Measurements from ENCODE around the gene USP40.
"Not testable (repeated sequence)": the region's sequence is repeated elsewhere in the genome, so short reads cannot be mapped to it uniquely, and the experiment has no call there.

The USP40 gene

DNA sequence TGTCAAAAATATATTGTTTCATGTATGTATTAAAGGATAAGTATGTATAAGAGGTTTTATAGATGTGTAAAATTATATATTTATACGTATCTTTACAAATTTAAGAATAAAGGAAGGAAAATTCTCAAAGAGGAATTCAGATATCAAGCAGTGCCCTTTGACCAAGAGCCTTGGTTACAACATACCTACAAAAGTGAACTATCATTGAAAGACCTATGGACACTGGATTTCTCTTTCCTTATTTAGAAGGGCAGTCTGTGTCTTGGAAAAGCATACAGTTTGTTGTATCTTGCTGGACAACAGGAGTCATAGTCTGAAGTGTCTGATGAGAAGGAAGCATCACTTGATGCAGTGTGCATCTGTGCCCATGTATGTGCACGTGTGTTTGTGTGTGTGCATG lies 21.8 kb upstream of the USP40 start:
- TF ChIP-seq EZH2 (IDR thresholded peaks at IDR 0.05; ENCODE audit: borderline replicate concordance, low read depth, low read length, severe bottlenecking) = no peak
- TF ChIP-seq, protein P1, sequence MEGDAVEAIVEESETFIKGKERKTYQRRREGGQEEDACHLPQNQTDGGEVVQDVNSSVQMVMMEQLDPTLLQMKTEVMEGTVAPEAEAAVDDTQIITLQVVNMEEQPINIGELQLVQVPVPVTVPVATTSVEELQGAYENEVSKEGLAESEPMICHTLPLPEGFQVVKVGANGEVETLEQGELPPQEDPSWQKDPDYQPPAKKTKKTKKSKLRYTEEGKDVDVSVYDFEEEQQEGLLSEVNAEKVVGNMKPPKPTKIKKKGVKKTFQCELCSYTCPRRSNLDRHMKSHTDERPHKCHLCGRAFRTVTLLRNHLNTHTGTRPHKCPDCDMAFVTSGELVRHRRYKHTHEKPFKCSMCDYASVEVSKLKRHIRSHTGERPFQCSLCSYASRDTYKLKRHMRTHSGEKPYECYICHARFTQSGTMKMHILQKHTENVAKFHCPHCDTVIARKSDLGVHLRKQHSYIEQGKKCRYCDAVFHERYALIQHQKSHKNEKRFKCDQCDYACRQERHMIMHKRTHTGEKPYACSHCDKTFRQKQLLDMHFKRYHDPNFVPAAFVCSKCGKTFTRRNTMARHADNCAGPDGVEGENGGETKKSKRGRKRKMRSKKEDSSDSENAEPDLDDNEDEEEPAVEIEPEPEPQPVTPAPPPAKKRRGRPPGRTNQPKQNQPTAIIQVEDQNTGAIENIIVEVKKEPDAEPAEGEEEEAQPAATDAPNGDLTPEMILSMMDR (IDR thresholded peaks at IDR 0.05; ENCODE audit: borderline replicate concordance, extremely low read depth, low read length, poor library complexity, severe bottlenecking) = no peak
- ATAC-seq (ENCODE audit: insufficient read depth, low read depth) = no peak
- H2AFZ ChIP-seq (ENCODE audit: low read depth, low read length) = no peak overlapping the region

DNA sequence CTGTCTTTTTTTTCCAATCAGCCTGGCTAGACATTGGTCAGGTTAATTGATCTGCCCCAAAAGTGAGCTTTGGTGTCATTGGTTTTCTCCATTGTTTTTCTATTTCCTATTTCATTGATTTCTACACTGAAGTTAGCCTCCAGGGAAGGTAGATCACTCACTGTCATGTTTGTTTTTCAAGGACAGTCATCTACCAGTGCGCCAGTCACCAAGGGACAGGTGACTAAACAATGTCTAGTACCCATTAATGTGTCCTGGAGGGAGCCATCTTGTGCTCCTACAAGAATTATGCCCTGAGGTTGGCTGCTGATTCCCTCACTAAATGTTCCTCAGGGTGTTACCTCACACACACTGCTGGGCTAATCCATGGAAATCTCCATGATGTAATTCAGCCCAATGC lies 17.6 kb upstream of the USP40 start:
- H2AFZ ChIP-seq (ENCODE audit: low read depth, low read length) = no peak overlapping the region

More for the DNA sequence above, 21.8 kb upstream of the USP40 start:
- no peak overlapping the region for H3K27ac ChIP-seq (ENCODE audit: low read length)
- H3K79me2 ChIP-seq (ENCODE audit: insufficient read depth, low read length) = no peaks in the 10 kb centered on the region
- no peaks in the 10 kb centered on the region for H3K36me3 ChIP-seq (ENCODE audit: insufficient read depth, low read length)
- DNase-seq = no peak
- H3K4me2 ChIP-seq (ENCODE audit: insufficient read depth, low read length) = no peak overlapping the region
- H3K27me3 ChIP-seq (ENCODE audit: insufficient read depth, low read length, poor library complexity) = peaks cover 2% of the 10 kb centered on the region
- H3K4me3 ChIP-seq (ENCODE audit: low read depth in 1 of 2, low read length in 2 of 2) = no peak overlapping the region
- no peak overlapping the region for H3K9ac ChIP-seq (ENCODE audit: low read depth, low read length)
- H3K4me1 ChIP-seq (ENCODE audit: insufficient read depth, low read length) = no peaks in the 10 kb centered on the region
- no peaks in the 10 kb centered on the region for H3K9me3 ChIP-seq (ENCODE audit: insufficient read depth, low read length, severe bottlenecking)
- H4K20me1 ChIP-seq (ENCODE audit: insufficient read depth, low read length) = no peaks in the 10 kb centered on the region

DNA sequence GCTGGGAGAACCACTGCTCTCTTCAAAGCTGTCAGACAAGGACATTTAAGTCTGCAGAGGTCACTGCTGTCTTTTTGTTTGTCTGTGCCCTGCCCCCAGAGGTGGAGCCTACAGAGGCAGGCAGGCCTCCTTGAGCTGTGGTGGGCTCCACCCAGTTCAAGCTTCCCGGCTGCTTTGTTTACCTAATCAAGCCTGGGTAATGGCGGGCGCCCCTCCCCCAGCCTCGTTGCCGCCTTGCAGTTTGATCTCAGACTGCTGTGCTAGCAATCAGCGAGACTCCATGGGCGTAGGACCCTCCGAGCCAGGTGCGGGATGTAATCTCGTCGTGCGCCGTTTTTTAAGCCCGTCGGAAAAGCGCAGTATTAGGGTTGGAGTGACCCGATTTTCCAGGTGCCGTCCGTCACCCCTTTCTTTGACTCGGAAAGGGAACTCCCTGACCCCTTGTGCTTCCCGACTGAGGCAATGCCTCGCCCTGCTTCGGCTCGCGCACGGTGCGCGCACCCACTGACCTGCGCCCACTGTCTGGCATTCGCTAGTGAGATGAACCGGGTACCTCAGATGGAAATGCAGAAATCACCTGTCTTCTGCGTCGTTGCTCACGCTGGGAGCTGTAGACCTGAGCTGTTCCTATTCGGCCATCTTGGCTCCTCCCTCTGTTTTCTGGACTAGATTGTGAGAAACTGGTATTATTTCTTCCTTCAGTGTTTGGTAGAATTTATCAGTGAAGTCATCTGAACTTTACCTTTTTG lies 16.8 kb upstream of the USP40 start:
- not testable (repeated sequence) for H3K27ac ChIP-seq (ENCODE audit: low read length); ATAC-seq (ENCODE audit: insufficient read depth, low read depth); H4K20me1 ChIP-seq (ENCODE audit: insufficient read depth, low read length); H3K4me2 ChIP-seq (ENCODE audit: insufficient read depth, low read length); H3K9me3 ChIP-seq (ENCODE audit: insufficient read depth, low read length, severe bottlenecking); H3K27me3 ChIP-seq (ENCODE audit: insufficient read depth, low read length, poor library complexity); H2AFZ ChIP-seq (ENCODE audit: low read depth, low read length); H3K9ac ChIP-seq (ENCODE audit: low read depth, low read length); H3K79me2 ChIP-seq (ENCODE audit: insufficient read depth, low read length); H3K36me3 ChIP-seq (ENCODE audit: insufficient read depth, low read length); H3K4me1 ChIP-seq (ENCODE audit: insufficient read depth, low read length); H3K4me3 ChIP-seq (ENCODE audit: low read depth in 1 of 2, low read length in 2 of 2); DNase-seq

More for the DNA sequence above, 17.6 kb upstream of the USP40 start:
- Histone ChIP-seq H4K20me1 (ENCODE audit: insufficient read depth, low read length) (no peaks in the 10 kb centered on the region), H3K27ac (ENCODE audit: low read length) (no peak overlapping the region), H3K9ac (ENCODE audit: low read depth, low read length) (no peak overlapping the region), H3K79me2 (ENCODE audit: insufficient read depth, low read length) (no peaks in the 10 kb centered on the region), H3K36me3 (ENCODE audit: insufficient read depth, low read length) (no peaks in the 10 kb centered on the region), H3K4me3 (ENCODE audit: low read depth in 1 of 2, low read length in 2 of 2) (no peak overlapping the region), H3K27me3 (ENCODE audit: insufficient read depth, low read length, poor library complexity) (peaks cover 2% of the 10 kb centered on the region), H3K9me3 (ENCODE audit: insufficient read depth, low read length, severe bottlenecking) (no peaks in the 10 kb centered on the region), H3K4me2 (ENCODE audit: insufficient read depth, low read length) (no peak overlapping the region), H3K4me1 (ENCODE audit: insufficient read depth, low read length) (no peaks in the 10 kb centered on the region)
- ATAC-seq (ENCODE audit: insufficient read depth, low read depth) = no peak
- no peak for DNase-seq
- no peak for TF ChIP-seq EZH2 (IDR thresholded peaks at IDR 0.05; ENCODE audit: borderline replicate concordance, low read depth, low read length, severe bottlenecking)
- TF ChIP-seq, protein P1 (IDR thresholded peaks at IDR 0.05; ENCODE audit: borderline replicate concordance, extremely low read depth, low read length, poor library complexity, severe bottlenecking) = no peak

DNA sequence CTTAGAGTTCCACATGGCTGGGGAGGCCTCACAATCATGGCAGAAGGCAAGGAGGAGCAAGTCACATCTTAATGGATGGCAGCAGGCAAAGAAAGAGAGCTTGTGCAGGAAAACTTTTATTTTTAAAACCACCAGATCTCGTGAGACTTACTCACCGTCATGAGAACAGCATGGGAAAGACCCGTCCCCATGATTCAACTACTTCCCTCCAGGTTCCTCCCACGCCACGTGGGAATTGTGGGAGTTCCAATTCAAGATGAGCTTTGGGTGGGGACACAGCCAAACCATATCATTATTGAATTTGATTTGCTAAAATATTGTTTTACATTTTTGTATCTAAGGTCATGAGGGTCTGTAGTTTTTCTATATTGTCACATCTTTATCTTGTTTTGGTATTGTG lies 10.8 kb upstream of the USP40 start:
- DNase-seq; H3K36me3 ChIP-seq (ENCODE audit: insufficient read depth, low read length); H2AFZ ChIP-seq (ENCODE audit: low read depth, low read length); H3K4me2 ChIP-seq (ENCODE audit: insufficient read depth, low read length); H3K79me2 ChIP-seq (ENCODE audit: insufficient read depth, low read length); H3K9me3 ChIP-seq (ENCODE audit: insufficient read depth, low read length, severe bottlenecking); H4K20me1 ChIP-seq (ENCODE audit: insufficient read depth, low read length); H3K4me3 ChIP-seq (ENCODE audit: low read depth in 1 of 2, low read length in 2 of 2); ATAC-seq (ENCODE audit: insufficient read depth, low read depth); H3K9ac ChIP-seq (ENCODE audit: low read depth, low read length); H3K27ac ChIP-seq (ENCODE audit: low read length); H3K4me1 ChIP-seq (ENCODE audit: insufficient read depth, low read length); H3K27me3 ChIP-seq (ENCODE audit: insufficient read depth, low read length, poor library complexity): not testable (repeated sequence)
